Measurements from ENCODE around the gene TAF10. TPM values are rescaled to one million over a fixed set of nuclear protein-coding genes. Genes with fewer than 3 reads are reported as not detected.

The TAF10 gene
- total RNA-seq, 4 donors from 2014 or later, result 35.7 to 114 (median 53.8) TPM

DNA sequence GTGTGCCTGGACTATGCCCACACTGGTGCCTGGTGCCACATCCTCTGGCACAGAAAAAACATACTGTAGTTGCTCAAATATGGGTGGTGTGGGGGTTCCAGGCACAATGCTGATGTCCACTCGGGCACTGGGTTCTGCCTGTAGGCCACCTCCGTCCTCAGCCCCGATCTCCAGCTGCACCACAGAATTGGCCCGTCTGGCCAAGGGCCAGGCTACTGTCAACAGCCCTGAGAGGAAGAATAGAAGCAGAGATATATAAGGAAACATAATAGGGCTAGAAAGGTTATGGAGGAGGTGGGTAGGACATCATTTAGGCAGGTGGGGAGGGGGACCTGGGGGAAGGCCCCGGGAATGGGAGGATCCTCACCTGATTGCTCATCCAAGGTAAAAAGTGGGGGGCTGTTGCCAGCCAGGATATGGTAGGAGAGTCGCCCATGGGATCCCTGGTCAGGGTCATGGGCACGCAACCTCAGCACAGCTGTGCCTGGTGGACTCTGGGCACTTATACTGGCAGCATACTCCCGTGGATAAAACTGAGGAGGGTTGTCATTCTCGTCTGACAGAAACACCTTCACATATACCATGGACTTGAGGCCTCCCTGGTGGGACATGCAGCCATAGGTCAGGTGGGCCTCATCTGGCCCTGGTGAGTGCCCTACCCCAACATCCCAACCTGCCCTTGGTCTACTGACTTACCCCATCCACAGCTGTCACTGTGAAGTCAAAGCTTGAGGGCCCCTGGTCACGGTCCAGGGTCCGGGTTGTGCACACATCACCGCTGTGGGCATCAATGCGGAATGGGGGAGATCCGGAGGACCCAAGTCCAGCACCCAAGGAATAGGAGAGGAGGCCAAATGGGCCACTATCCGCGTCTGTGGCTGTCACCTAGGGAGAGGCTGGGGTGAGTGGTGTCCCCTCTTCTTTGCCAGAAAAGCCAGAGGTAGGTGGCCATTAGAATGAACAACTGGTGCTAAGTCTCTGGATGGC lies 21.7 kb upstream of the TAF10 start:
- no peaks in the 10 kb centered on the region for H3K36me3 ChIP-seq
- H3K4me1 ChIP-seq, result peaks cover 14 to 41% (median 22%) of the 10 kb centered on the region in 4 donors
- intact Hi-C loops (cut with DNase I; ENCODE audit: low total_unique reads) (no loop called here), in situ Hi-C loops (cut with MboI; ENCODE audit: low pct_ligation_motif_present in 1 of 4, low pct_unique_long_range_greater_than_20kb in 1 of 4, low sequenced_read_pairs in 3 of 4) (no loop called here)
- H3K27me3 ChIP-seq, result no peaks in the 10 kb centered on the region
- no peak for DNase-seq
- no peak overlapping the region for H3K4me3 ChIP-seq
- H3K27ac ChIP-seq, result peak overlapping the region in 1 of 4 donors; percentile 85
- H3K9me3 ChIP-seq, result no peaks in the 10 kb centered on the region
- TF ChIP-seq POLR2AphosphoS5 (IDR thresholded peaks at IDR 0.05), result no peak
- TF ChIP-seq POLR2A (IDR thresholded peaks at IDR 0.05), result no peak
- TF ChIP-seq EP300 (IDR thresholded peaks at IDR 0.05; ENCODE audit: low read depth), result no peak
- TF ChIP-seq CTCF (IDR thresholded peaks at IDR 0.05), result no peak
- WGBS, 2 donors (ENCODE audit: low coverage in 1 of 2), result 60 to 88% methylated on average over 1 to 16 of the region's 16 CpGs

GRCh38 chr11:6632116-6633073 lies 20.4 kb upstream of the TAF10 start:
- H3K4me1 ChIP-seq, result peaks cover 14 to 27% (median 16%) of the 10 kb centered on the region in 4 donors
- H3K9me3 ChIP-seq, result no peaks in the 10 kb centered on the region
- DNase-seq, result no peak
- WGBS, 2 donors (ENCODE audit: low coverage in 1 of 2), result 91 to 92% methylated on average over 4 to 29 of the region's 29 CpGs
- in situ Hi-C loops (cut with MboI; ENCODE audit: low pct_ligation_motif_present in 1 of 4, low pct_unique_long_range_greater_than_20kb in 1 of 4, low sequenced_read_pairs in 3 of 4), result no loop called here
- intact Hi-C loops (cut with DNase I; ENCODE audit: low total_unique reads), result no loop called here
- no peaks in the 10 kb centered on the region for H3K36me3 ChIP-seq
- H3K27ac ChIP-seq, result no peak overlapping the region
- H3K4me3 ChIP-seq, result no peak overlapping the region
- TF ChIP-seq CTCF (IDR thresholded peaks at IDR 0.05) (no peak), EP300 (IDR thresholded peaks at IDR 0.05; ENCODE audit: low read depth) (no peak), POLR2AphosphoS5 (IDR thresholded peaks at IDR 0.05) (no peak), POLR2A (IDR thresholded peaks at IDR 0.05) (no peak)
- no peaks in the 10 kb centered on the region for H3K27me3 ChIP-seq

- Histone ChIP-seq H3K36me3 (no peaks in the 10 kb centered on the region), H3K27me3 (no peaks in the 10 kb centered on the region), H3K27ac (no peak overlapping the region), H3K4me1 (peaks cover 14 to 18% (median 16%) of the 10 kb centered on the region in 4 donors), H3K4me3 (no peak overlapping the region), H3K9me3 (no peaks in the 10 kb centered on the region)
- no peak for DNase-seq
- 85 to 87% methylated on average over 3 to 11 of the region's 11 CpGs for WGBS, 2 donors (ENCODE audit: low coverage in 1 of 2)
- in situ Hi-C loops (cut with MboI; ENCODE audit: low pct_ligation_motif_present in 1 of 4, low pct_unique_long_range_greater_than_20kb in 1 of 4, low sequenced_read_pairs in 3 of 4), result no loop called here
- TF ChIP-seq POLR2A (IDR thresholded peaks at IDR 0.05) (no peak), POLR2AphosphoS5 (IDR thresholded peaks at IDR 0.05) (no peak), EP300 (IDR thresholded peaks at IDR 0.05; ENCODE audit: low read depth) (no peak), CTCF (IDR thresholded peaks at IDR 0.05) (no peak)
- intact Hi-C loops (cut with DNase I; ENCODE audit: low total_unique reads), result no loop called here
These were observed 19.4 kb upstream of the TAF10 start for GRCh38 chr11:6631361-6631890.

All from transverse colon (tissue), 4 donors.